Measurements from ENCODE around the gene RASAL3.
"Not testable (repeated sequence)": the region's sequence is repeated elsewhere in the genome, so short reads cannot be mapped to it uniquely, and the experiment has no call there.

Gene RASAL3

GRCh38 chr19:15464394-15465385 lies at the start of gene RASAL3:
Gene RASAL3 (minus strand): TSS chr19:15464544. CDS start chr19:15464358, 186 bp downstream.
- no peak for DNase-seq

GRCh38 chr19:15511671-15512424 lies 47.5 kb upstream of the RASAL3 start:
- no peak for DNase-seq

- no peak for DNase-seq
Measured at GRCh38 chr19:15508035-15508710, 43.8 kb upstream of the RASAL3 start, which contains the start of gene CYP4F22. Gene CYP4F22 (plus strand): TSS chr19:15508525. CDS start chr19:15525337, 16,812 bp downstream.

GRCh38 chr19:15507068-15508034 lies 43.0 kb upstream of the RASAL3 start:
- no peak for DNase-seq

GRCh38 chr19:15506074-15506571 lies 41.8 kb upstream of the RASAL3 start:
- DNase-seq: no peak

GRCh38 chr19:15502264-15502663 lies 37.9 kb upstream of the RASAL3 start:
- DNase-seq: no peak

- DNase-seq: no peak
Measured at GRCh38 chr19:15501596-15501995, 37.3 kb upstream of the RASAL3 start.

GRCh38 chr19:15498910-15499309 lies 34.6 kb upstream of the RASAL3 start:
- no peak for DNase-seq

- DNase-seq: no peak
Measured at GRCh38 chr19:15498156-15498858, 34.0 kb upstream of the RASAL3 start.

- DNase-seq: no peak
Measured at GRCh38 chr19:15495151-15495550, 30.8 kb upstream of the RASAL3 start.

- no peak for DNase-seq
Measured at GRCh38 chr19:15488489-15489226, 24.3 kb upstream of the RASAL3 start.

GRCh38 chr19:15487038-15487437 lies 22.7 kb upstream of the RASAL3 start:
- DNase-seq: no peak

- not testable (repeated sequence) for DNase-seq
Measured at GRCh38 chr19:15485768-15486167, 21.4 kb upstream of the RASAL3 start.

GRCh38 chr19:15480996-15481395 lies 16.7 kb upstream of the RASAL3 start:
- not testable (repeated sequence) for DNase-seq

GRCh38 chr19:15479391-15480345 lies 15.3 kb upstream of the RASAL3 start, which contains the start of gene PGLYRP2:
Gene PGLYRP2 (minus strand): TSS chr19:15479501. CDS start chr19:15479371, 130 bp downstream.
- no peak for DNase-seq

GRCh38 chr19:15476325-15476724 lies 12.0 kb upstream of the RASAL3 start:
- no peak for DNase-seq

- DNase-seq: no peak
Measured at GRCh38 chr19:15475611-15476010, 11.3 kb upstream of the RASAL3 start.

- no peak for DNase-seq
Measured at GRCh38 chr19:15475169-15475568, 10.8 kb upstream of the RASAL3 start.

GRCh38 chr19:15473821-15474220 lies 9.5 kb upstream of the RASAL3 start:
- not testable (repeated sequence) for DNase-seq
